Cardiac muscle cell (in vitro differentiated cells and primary cell): ENCODE results near the gene PCF11. TPM values are rescaled to one million over a fixed set of nuclear protein-coding genes. Genes with fewer than 3 reads are reported as not detected.

ENCODE experiments used
- DNase-seq, 2 donors: peaks; one replicate each; pipeline versions ENCODE4 v3.0.0 to v3.0.0-alpha.2; 2010 to 2017; ENCODE audit warnings: low read depth in 1 of 2, low spot score in 1 of 2
- H3K27ac ChIP-seq: fragments of 200-600 bp; sonication (generic); 2 replicates; pipeline ENCODE4 v1.5.1; 2016
- H3K27me3 ChIP-seq: fragments of 200-600 bp; sonication (generic); 2 replicates; pipeline ENCODE4 v1.6.0; 2016; ENCODE audit warnings: control low read depth
- H3K36me3 ChIP-seq: fragments of 200-600 bp; sonication (generic); 2 replicates; pipeline ENCODE4 v1.5.1; 2016; ENCODE audit warnings: control low read depth
- H3K4me1 ChIP-seq: fragments of 200-600 bp; sonication (generic); 2 replicates; pipeline ENCODE4 v1.8.1; 2017; ENCODE audit warnings: low read depth, mild to moderate bottlenecking, mixed run types
- H3K4me3 ChIP-seq: fragments of 200-600 bp; sonication (generic); 2 replicates; pipeline ENCODE4 v1.5.1; 2016; ENCODE audit warnings: mild to moderate bottlenecking
- H3K9me3 ChIP-seq: fragments of 200-600 bp; sonication (generic); 2 replicates; pipeline ENCODE4 v1.5.1; 2017; ENCODE audit warnings: low read depth, mild to moderate bottlenecking, control low read depth
- CTCF ChIP-seq: IDR thresholded peaks from 2 replicates; pipeline ENCODE4 v1.5.1; 2012; ENCODE audit warnings: low read depth, mild to moderate bottlenecking, low read length
- polyA plus RNA-seq: library from polyadenylated mRNA; unstranded; fragments of >200 nt; fragmentation: Nextera tagmentation; extraction: Ambion mirVana; gene quantifications from 2 replicates; pipeline ENCODE4 v1.2.1, GENCODE V29; 2016
- total RNA-seq: library from RNA; depleted of rRNA; stranded (reverse); fragments of >200 nt; gene quantifications from 2 replicates; pipeline ENCODE4 v1.2.3, GENCODE V29; 2016

PCF11 gene, protein sequence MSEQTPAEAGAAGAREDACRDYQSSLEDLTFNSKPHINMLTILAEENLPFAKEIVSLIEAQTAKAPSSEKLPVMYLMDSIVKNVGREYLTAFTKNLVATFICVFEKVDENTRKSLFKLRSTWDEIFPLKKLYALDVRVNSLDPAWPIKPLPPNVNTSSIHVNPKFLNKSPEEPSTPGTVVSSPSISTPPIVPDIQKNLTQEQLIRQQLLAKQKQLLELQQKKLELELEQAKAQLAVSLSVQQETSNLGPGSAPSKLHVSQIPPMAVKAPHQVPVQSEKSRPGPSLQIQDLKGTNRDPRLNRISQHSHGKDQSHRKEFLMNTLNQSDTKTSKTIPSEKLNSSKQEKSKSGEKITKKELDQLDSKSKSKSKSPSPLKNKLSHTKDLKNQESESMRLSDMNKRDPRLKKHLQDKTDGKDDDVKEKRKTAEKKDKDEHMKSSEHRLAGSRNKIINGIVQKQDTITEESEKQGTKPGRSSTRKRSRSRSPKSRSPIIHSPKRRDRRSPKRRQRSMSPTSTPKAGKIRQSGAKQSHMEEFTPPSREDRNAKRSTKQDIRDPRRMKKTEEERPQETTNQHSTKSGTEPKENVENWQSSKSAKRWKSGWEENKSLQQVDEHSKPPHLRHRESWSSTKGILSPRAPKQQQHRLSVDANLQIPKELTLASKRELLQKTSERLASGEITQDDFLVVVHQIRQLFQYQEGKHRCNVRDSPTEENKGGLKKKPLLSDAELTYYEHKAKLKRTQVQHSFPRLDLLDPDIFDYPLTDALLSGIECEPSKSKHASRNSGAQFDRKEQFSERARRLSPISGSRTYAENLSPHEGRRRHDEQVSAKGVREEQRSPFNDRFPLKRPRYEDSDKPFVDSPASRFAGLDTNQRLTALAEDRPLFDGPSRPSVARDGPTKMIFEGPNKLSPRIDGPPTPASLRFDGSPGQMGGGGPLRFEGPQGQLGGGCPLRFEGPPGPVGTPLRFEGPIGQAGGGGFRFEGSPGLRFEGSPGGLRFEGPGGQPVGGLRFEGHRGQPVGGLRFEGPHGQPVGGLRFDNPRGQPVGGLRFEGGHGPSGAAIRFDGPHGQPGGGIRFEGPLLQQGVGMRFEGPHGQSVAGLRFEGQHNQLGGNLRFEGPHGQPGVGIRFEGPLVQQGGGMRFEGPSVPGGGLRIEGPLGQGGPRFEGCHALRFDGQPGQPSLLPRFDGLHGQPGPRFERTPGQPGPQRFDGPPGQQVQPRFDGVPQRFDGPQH (N-terminal part only)
- total RNA-seq (77.2 and 204 TPM in 2 replicates), polyA plus RNA-seq (14.5 and 19.9 TPM in 2 replicates)

DNA sequence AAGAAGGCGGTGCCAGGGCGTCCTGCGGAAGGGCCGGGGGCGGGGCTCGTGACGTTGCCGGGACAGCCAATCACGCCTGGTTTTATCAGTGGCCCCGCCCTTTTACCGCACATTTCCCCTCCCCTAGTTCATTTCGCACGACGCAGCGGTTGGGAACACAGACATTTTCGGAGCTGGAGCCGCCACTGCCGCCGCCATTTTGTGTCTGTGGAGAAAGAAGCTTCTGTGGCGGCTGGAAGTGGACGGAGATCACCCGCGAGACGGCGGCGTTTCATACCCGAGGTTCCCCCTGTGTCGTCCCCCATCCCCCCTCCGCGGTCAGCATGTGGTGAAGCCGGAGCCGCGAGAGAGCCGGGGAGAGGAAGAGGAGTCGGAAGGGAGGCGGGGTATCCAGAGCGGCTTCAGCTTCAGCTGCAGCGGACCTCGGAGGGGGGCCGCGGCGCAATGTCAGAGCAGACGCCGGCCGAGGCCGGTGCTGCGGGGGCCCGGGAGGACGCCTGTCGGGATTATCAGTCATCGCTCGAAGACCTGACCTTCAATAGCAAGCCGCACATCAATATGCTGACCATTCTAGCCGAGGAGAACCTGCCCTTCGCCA is at the start of gene PCF11:
Gene PCF11 (plus strand): TSS at position 136 of the 598 bp plus-strand sequence. CDS start 309 bp downstream, at position 445.
- no peaks in the 10 kb centered on the region for H3K9me3 ChIP-seq
- peaks cover 22% of the 10 kb centered on the region for H3K4me1 ChIP-seq
- DNase-seq, result no peak
- H3K4me3 ChIP-seq, result peak within 1 kb of the TSS; percentile 68
- no peaks in the 10 kb centered on the region for H3K27me3 ChIP-seq
- no peak for TF ChIP-seq CTCF
- H3K27ac ChIP-seq, result peak within 1 kb of the TSS; percentile 97
- peaks cover 3% of the 10 kb centered on the region for H3K36me3 ChIP-seq

DNA sequence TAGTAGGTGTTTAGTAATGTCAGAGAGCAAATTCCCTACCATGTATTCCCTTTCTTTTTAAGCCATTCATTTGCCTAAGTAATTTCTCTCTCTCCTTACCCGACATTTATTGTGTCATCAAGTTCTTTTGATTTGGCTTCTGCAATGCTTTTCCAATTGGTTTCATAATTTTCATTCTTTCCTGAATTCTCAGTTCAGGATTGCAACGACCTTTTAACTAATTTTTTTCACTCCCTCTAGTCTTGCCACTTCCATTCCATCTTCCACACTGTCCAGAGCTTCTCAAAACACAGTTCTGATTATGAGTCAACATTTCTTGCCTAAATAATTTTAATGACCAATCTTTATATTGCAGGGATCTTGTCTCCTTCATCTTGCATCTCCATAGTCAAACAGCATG is 44.0 kb upstream of the PCF11 start:
- TF ChIP-seq CTCF, result no peak
- Histone ChIP-seq H3K36me3 (no peaks in the 10 kb centered on the region), H3K4me3 (no peak overlapping the region), H3K9me3 (no peaks in the 10 kb centered on the region), H3K27ac (no peak overlapping the region), H3K4me1 (peaks cover 9% of the 10 kb centered on the region), H3K27me3 (no peaks in the 10 kb centered on the region)
- peak in 1 of 2 donors; percentile 14 for DNase-seq

DNA sequence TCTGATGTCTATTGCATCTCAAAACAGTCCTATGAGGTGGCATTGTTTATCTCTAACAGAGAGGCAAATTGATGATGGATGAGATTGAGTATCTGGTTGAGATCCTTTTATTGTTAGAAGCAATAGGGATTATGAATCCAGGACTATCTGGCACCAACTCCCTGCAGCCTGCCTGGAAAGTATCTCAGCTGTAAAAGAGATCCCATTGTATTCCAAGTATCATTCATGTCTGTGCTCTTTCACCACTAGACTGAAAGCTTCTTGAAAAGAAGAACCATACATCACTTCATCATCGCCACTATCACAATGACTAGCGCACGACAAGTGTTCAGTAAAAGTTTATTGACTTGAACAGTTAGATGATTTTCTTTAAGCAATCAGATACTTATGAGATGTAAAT is 41.9 kb upstream of the PCF11 start:
- Histone ChIP-seq H3K36me3 (no peaks in the 10 kb centered on the region), H3K9me3 (no peaks in the 10 kb centered on the region), H3K4me1 (peaks cover 9% of the 10 kb centered on the region), H3K4me3 (no peak overlapping the region), H3K27me3 (no peaks in the 10 kb centered on the region), H3K27ac (peak overlapping the region; percentile 65)
- no peak for DNase-seq
- TF ChIP-seq CTCF, result no peak

DNA sequence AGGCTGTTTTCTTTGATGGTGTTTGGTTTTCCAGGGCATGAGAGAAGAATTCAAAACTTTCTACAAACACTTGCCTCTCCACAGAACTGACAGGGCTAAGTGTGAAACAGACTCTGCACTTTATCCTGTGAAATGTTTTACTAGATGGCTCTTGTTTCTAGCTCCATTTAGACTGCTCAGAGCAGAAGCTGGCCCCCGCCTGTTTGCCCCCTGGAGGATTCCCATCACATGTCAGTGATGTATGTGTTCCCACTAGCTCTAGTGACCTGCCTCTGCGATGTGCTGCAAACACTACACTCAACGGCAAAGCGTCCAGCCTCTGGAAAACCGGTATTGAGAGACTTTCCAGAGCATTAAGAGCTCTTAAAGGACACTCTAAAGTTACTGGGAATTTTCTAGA is 41.4 kb upstream of the PCF11 start:
- Histone ChIP-seq H3K4me3 (no peak overlapping the region), H3K4me1 (peaks cover 9% of the 10 kb centered on the region), H3K9me3 (no peaks in the 10 kb centered on the region), H3K36me3 (no peaks in the 10 kb centered on the region), H3K27ac (peak overlapping the region; percentile 65), H3K27me3 (no peaks in the 10 kb centered on the region)
- peak in 1 of 2 donors; percentile 69 for DNase-seq
- no peak for TF ChIP-seq CTCF

DNA sequence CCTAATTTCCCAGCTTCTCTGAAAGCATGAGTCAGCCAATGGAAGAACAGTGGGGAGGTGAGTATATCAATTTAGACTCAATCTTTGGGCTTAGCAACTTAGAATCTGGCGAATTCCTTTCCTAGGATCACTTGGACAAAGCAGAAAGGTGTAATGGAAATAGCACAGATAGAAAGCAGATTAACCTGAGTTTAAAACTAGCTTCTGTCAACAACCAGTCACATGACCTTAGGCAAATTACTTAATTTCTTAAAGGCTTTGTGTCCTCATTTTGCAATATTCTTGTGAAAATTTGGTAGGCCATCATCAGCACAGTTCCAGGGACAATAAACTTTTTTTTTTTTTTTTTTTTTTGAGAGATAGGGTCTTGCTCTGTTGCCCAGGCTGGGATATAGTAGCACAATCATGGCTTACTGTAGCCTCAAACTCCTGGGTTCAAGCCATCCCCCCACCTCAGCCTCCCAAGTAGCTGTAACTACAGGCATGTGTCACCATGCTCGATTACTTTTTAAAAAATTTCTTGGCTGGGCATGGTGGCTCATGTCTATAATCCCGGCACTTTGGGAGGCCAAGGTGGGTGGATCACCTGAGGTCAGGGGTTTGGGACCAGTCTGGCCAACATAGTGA is 40.8 kb upstream of the PCF11 start:
- Histone ChIP-seq H3K4me1 (peaks cover 9% of the 10 kb centered on the region), H3K27ac (peak overlapping the region; percentile 65), H3K4me3 (no peak overlapping the region), H3K36me3 (no peaks in the 10 kb centered on the region), H3K27me3 (no peaks in the 10 kb centered on the region), H3K9me3 (no peaks in the 10 kb centered on the region)
- TF ChIP-seq CTCF, result no peak
- no peak for DNase-seq
